ENCODE data around the gene FHAD1.
"Not testable (repeated sequence)": the region's sequence is repeated elsewhere in the genome, so short reads cannot be mapped to it uniquely, and the experiment has no call there.

The FHAD1 gene

DNA sequence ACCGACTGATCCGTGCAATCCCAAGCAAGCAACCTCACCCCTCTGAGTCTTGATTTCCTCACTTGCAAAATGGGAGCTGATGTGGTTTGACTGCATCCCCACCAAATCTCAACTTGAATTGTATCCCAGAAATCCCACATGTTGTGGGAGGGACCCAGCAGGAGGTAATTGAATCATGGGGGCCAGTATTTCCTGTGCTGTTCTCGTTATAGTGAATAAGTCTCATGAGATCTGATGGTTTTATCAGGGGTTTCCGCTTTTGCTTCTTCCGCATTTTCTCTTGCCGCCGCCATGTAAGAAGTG is 58.4 kb downstream of the FHAD1 start:
- no peak for DNase-seq (ENCODE audit: low spot score)

DNA sequence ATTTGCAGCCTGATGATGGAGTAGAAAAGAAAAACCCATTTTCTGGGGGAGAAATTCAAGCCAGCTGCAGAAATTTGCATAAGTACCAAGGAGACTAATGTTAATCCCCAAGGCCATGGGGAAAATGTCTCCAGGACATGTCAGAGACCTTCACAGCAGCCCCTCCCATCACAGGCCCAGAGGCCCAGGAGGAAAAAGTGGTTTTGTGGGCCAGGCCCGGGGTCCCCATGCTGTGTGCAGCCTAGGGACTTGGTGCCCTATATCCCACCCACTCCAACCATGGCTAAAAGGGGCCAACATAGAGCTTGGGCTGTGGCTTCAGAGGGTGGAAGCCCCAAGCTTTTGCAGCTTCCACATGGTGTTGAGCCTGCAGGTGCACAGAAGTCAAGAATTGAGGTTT is 59.3 kb downstream of the FHAD1 start:
- not testable (repeated sequence) for DNase-seq (ENCODE audit: low spot score)

DNA sequence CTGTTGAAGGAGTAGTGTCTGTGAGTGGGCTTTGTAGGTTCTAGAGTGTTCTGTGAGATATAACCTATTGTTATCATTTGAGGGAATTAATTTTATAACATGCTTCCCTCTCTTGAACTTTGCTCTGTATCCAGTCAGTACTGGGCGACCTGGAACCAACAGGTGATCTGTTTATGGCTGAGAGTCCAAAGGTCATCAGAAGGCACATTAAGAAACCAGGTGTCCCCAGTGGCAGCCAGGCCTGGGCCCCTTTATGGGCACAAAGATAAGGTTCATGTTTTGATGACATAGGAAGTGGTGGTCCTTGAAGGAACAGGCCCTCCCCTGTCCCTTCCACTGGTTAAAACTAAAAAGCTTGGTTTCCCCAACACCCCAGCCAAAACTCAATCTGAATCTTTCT is 61.1 kb downstream of the FHAD1 start:
- DNase-seq (ENCODE audit: low spot score) = no peak

GRCh38 chr1:15308621-15309027 is 61.6 kb downstream of the FHAD1 start:
- no peak for DNase-seq (ENCODE audit: low spot score)

GRCh38 chr1:15309687-15310086 is 62.7 kb downstream of the FHAD1 start:
- DNase-seq (ENCODE audit: low spot score) = no peak

- no peak for DNase-seq (ENCODE audit: low spot score)
These were observed 63.5 kb downstream of the FHAD1 start for GRCh38 chr1:15310544-15310943.

- no peak for DNase-seq (ENCODE audit: low spot score)
These were observed 64.2 kb downstream of the FHAD1 start for GRCh38 chr1:15311122-15311822.

GRCh38 chr1:15311880-15312279 is 64.9 kb downstream of the FHAD1 start:
- DNase-seq (ENCODE audit: low spot score) = peak; percentile 17

GRCh38 chr1:15312626-15313411 is 65.8 kb downstream of the FHAD1 start:
- no peak for DNase-seq (ENCODE audit: low spot score)

DNA sequence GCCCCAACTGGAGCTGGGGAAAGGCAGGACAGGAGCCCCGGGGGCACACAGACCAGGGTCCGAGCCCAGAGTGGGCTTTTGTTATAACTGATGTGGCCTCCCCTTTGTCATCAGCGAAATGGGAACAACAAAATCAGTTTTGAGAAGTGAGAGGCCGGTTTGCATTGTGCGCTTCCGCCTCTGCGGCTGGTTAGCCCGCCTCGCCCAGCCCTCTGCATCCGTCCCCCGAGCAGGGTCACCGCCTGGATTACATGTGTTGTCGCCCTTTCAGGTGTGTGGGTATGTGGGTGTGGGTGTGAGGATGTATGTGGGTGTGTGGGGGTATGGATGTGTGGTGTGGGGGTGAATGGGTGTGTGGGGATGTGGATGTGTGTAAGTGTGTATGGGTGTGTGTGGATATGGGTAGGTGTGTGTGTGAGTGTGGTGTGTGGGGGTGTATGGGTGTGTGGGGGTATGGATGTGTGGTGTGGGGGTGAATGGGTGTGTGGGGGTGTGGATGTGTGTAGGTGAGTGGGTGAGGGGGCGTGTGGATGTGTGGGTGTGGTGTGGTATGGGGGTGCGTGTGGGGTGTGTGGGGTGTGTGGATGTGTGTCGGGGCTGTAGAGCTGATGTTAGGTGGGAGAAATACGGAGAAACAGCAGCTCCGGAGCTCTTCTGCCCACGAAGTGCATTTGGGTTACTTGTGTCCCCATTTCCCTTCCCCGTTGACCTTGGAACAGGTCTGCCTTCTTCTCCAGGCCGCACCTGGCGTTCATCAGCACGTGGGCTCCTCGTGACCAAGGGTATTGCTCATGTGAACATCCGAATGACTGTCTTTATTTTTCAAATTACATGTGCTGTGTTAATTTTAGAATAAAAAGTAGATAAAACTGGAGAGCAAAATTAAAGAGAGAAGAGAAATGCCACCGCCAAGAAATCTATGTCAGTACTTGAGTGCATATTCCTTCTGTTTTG is 67.6 kb downstream of the FHAD1 start:
- no peak for DNase-seq (ENCODE audit: low spot score)

DNA sequence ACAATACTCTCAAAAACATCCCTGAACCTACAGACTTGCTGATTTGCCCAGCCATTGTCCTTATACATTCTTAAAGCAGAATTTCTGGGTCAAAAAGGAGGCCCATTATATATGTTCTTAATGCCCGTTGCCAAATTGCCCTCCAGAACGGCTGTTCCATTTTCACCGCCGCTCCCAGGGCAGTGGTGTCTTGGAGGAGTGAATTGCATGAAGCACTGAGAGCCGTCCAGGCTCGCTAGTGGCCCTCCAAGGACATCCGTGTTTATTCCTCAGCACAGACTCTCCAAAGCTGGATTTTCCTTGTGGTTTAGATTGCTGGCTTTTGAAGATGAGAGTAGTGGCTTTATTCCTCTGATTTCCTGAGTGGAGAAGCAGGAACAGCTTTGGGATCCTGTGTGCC is 68.8 kb downstream of the FHAD1 start:
- DNase-seq (ENCODE audit: low spot score) = no peak

- DNase-seq (ENCODE audit: low spot score) = no peak
These were observed 69.5 kb downstream of the FHAD1 start for GRCh38 chr1:15316510-15316909.

DNA sequence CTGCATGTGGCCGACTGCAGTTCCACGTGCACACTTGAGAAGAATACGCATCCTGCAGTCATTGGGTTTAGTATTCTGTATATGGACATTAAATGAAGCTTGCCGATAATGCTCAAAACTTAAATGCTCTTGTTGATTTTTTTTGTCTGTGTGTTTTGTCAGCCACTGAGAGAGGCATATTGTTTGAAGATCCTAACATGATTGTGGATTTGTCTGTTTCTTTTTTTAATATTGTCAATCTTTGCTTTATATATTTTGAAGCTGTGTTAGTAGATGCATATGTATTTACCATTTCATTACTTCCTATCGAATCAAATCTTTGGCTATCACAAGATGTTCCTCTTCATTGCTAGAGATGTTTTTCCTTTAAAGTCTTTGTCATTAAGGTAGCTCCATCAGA is 73.2 kb downstream of the FHAD1 start:
- no peak for DNase-seq (ENCODE audit: low spot score)

DNA sequence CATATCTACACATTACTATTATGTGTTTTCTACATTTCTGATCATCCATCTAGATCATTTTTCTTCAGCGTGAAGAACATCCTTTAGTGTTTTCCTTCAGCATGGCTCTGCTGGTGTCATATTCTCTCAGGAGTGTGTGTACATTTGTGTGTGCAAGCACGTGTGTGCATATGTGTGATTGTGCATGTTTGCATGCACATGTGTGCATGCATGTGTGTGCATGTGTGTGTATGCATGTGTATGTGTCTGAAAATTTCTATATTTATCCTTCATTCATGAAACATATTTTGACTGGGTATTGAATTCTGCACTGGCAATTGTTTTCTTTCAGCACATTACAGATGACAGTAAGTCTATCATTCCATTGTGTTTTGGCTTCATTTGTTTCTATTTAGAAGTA is 74.6 kb downstream of the FHAD1 start:
- DNase-seq (ENCODE audit: low spot score) = no peak

DNA sequence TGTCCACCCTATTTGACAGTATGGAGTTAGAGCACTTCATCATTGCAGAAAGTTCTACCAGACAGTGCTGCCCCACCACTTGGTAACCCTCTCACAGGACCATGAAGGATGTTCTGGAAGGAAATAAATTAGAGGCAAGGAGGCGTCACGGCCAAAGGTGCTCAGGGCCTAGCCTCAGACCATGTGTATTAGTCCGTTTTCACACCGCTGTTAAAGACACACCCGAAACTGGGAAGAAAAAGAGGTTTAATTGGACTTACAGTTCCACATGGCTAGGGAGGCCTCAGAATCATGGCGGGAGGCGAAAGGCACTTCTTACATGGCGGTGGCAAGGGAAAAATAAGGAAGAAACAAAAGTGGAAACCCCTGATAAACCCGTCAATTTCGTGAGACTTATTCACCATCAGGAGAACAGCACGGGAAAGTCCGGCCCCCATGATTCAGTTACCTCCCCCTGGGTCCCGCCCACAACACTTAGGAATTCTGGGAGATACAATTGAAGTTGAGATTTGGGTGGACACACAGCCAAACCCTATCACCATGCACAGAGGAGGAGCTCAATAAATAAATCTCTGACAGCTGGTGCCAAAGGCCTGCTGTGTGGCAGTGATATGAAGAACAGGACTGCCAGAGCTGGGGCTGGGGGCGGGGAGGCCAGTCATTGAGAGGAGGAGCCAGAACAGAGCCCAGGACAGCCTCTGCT is 75.8 kb downstream of the FHAD1 start:
- no peak for DNase-seq (ENCODE audit: low spot score)

GRCh38 chr1:15323351-15323988 is 76.4 kb downstream of the FHAD1 start:
- peak; percentile 74 for DNase-seq (ENCODE audit: low spot score)

DNA sequence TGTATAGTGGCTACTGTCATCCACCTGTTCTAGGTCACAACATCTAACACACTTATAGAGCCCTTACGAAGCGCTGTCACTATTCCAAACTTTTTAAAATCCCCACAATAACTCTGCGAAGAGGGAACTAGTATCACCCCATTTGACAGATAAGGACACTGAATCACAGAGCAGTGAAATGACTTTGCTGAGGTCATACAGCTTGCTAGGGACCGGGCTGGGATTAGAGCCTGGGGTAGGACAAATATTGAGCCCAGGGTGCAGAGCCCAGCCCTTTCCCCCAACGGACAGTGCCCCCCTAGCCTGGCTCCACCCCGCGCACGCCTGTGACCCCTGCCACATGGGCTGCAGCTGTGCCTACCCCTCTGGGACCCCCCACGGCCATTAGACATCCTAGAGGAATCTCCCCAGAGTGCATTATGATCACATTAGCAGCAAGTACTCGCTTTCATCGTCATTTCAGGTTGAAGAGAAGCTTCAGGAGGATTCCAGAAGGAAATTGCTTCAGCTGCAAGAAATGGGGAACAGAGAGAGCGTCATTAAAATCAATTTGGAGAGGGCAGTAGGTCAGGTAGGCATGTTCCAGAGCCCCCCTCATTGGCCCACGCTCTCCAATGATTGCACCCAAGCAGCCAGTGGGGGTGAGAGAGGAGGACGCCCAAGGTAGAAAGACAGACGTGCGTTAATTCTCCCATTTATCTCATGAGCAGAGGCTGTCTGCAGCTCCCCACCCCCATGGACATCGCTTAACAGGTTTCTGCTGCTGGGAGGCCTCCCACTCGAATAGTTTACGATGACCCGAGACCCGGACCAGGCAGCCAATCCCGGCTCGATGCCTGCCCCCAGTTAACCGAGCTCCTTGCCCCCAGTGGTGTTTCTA is 77.2 kb downstream of the FHAD1 start:
- no peak for DNase-seq (ENCODE audit: low spot score)

DNA sequence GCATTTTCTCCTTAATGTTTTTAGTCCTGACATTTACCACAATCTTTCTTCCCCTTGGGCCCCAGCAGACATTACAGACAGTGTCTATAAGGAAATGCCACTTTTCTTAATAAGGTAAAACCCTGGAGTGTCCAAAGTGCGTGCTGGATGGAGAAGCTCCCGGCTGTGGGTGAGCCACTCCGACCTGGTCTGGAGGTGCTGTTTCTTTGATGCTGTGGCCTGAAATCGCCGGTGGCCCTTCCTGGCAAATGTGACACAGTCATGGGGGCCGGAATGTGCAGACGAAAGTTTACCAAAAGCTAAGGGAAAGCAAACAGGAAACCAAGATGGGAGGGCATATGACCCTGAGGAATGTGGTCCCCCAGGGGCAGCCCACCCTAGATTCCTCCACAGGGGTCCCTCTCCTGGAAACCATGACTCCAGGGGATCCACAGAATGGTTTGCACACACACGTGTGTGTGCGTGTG is 77.9 kb downstream of the FHAD1 start:
- DNase-seq (ENCODE audit: low spot score) = no peak

- no peak for DNase-seq (ENCODE audit: low spot score)
These were observed 78.5 kb downstream of the FHAD1 start for GRCh38 chr1:15325375-15326085.
